T47D (cell line): ENCODE data around the gene HDC.

Experiments used
- DNase-seq, 2 experiments: peaks; one replicate each; pipeline versions ENCODE4 v3.0.0 to v3.0.0-alpha.2; 2011 to 2012; ENCODE audit warnings: low read depth in 1 of 2, low spot score in 1 of 2
- JUND ChIP-seq: IDR thresholded peaks from 2 replicates; pipeline ENCODE4 v1.6.1; 2012; ENCODE audit warnings: low read depth
- in situ Hi-C: cut with HindIII; loops from 2 replicates; pipeline ENCODE4 v1.10.0; 2016; ENCODE audit warnings: low sequenced_read_pairs, low pct_unique_long_range_greater_than_20kb

HDC gene

GRCh38 chr15:50267577-50267976, 2.1 kb upstream of the HDC start:
- in situ Hi-C loops, result no loop called here
- no peak for TF ChIP-seq JUND
- DNase-seq, result no peak

DNA sequence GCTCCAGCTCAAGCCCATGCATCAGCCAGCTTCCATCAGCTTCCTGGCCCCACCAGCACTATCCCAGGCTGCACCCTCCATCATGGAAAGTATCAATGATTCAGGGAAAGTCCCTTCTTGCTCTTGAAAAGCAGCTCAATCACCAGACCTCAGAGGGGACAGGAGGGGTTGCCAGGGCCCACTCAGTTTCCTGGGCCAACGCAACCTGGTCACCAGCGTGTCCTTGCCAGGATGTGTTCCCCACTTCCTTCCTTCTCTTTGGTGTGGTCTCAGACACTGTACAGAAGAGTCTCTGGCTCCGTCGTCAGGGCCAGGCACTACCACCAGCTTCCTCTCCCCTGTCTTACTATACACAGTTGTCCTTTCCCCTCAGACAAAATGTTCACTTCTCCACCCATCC, 3.0 kb downstream of the HDC start:
- in situ Hi-C loops, result no loop called here
- TF ChIP-seq JUND, result no peak
- no peak for DNase-seq

DNA sequence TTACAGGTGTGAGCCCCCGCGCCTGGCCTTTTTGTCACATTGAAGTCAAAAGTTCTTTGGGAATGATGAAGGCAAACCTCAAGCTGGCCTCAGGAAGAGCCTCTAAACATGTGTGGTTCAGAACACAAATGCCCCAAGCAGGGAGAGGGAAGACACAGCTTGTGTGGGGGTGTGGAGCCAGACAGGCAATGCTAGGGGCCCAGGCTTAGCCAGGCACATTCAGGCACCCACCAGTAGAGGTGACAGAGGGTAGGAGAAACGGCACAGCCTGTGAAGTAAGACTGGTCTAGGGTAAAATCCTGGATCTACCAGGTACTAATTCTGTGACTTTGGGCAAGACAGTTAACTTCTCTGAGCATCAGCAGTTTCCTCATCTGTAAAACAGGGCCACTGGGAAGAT, 3.5 kb downstream of the HDC start:
- in situ Hi-C loops, result no loop called here
- TF ChIP-seq JUND, result no peak
- no peak for DNase-seq

DNA sequence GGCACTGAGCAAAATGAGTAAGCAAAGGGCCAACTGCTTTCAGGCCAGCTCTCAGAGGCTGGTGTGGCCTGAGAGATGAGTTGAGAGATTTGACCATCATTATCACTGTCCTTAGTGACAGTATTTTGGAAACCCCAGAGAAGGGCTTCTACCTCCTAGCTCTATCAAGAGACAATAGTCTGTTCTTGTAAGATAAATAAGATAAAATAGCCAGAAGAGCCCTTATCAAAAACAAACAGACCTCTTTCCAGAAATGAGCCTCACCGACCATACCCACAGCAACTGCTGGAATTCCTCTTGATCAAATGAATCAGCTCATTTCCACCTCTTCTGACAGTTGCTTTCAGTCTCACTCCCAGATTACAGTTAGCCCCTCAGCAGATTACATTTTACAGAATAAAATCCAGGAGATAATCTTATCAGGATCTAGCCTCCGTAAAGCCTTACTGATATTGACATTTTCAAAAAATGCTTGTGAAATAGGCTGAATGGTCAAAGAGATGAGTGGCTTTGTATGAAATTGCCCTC, 4.5 kb downstream of the HDC start:
- in situ Hi-C loops, result no loop called here
- TF ChIP-seq JUND, result no peak
- DNase-seq, result no peak

DNA sequence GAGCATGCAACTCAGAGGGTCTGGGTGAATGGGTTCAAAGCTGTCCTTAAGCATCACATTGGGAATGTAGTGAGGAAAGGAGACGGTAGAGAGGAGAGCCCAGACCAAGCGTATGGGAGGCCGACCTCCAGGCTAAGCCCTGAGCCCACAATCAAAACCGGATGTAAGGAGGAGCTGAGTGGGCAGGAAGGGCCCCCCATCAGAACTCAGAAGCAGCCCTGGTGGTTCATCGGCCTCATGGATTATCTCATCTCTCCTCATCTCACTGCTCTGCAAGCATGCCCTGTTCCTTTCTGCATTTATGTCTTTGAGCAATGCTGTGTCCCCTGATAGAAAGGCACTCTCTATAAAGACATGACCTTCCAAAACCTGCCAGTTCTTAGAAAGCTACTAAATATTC, 6.2 kb downstream of the HDC start:
- DNase-seq, result no peak
- no peak for TF ChIP-seq JUND
- in situ Hi-C loops, result no loop called here

GRCh38 chr15:50257924-50258323, 7.6 kb downstream of the HDC start:
- no peak for TF ChIP-seq JUND
- in situ Hi-C loops, result no loop called here
- DNase-seq, result no peak

DNA sequence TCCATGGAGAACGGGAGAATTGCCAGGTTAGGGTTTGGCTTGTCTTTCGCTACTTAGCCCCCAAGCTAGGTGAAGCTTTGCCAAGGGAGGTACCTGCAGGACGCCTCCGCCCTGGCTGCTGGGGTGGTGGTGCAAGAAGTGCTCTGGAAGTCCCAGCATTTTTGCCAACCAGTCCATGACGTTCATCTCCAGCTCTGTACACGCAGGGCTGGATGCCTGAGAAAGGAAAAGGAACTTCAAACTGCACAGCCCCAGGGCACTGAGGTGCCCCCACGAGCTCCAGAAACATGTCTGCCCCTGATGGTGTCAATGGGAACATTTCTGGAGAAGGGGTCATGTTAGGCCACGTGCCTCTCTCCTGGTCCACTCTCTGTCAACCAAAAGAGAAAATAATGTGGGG, 8.2 kb downstream of the HDC start:
- in situ Hi-C loops, result no loop called here
- TF ChIP-seq JUND, result no peak
- no peak for DNase-seq

GRCh38 chr15:50256188-50257041, 9.1 kb downstream of the HDC start:
- TF ChIP-seq JUND, result no peak
- DNase-seq, result peak in 1 of 2 experiments; percentile 19
- in situ Hi-C loops, result no loop called here

DNA sequence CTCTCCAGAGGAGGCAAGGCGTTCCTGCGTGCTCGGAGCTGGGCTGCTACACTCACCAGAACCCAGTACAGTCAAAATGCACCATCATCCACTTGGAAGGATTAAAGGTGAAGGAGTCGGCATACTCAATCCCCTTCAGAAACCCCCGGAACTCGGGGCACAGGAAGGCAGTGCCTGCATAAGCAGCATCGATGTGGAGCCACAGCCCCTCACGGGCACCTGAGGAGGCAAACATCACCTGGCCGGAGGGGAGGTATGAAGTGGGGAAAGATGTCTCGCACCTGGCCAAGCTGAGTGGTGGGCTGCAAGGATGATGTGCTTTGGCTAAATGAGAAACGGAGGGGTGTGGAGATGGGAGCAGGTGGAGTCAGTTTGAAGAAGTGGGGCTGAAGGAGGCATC, 13.0 kb downstream of the HDC start:
- no peak for DNase-seq
- TF ChIP-seq JUND, result no peak
- in situ Hi-C loops, result no loop called here

DNA sequence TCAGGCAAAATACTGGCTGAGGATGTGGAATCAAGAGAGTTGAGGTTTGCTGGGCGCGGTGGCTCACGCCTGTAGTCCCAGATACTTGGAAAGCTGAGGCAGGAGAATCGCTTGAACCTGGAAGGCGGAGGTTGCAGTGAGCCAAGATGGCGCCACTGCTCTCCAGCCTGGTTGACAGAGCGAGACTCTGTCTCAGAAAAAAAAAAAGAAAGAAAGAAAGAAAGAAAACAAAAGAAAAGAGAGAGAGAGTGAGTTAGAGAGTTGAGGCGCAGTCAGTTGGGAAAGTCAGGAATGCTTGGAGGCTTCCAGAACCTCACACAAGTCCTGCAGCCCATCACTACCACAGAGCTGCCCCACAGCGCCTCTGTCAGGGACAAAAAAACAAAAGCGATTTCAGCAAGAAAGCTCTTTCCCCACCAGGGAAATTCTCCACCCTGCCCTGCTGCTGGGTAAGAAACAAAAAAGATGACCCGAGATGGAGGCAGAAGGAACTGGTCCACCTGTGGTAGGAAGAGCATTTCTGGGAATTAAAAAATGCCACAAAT, 13.8 kb downstream of the HDC start:
- in situ Hi-C loops, result no loop called here
- peak in 1 of 2 experiments; percentile 26 for DNase-seq
- no peak for TF ChIP-seq JUND

DNA sequence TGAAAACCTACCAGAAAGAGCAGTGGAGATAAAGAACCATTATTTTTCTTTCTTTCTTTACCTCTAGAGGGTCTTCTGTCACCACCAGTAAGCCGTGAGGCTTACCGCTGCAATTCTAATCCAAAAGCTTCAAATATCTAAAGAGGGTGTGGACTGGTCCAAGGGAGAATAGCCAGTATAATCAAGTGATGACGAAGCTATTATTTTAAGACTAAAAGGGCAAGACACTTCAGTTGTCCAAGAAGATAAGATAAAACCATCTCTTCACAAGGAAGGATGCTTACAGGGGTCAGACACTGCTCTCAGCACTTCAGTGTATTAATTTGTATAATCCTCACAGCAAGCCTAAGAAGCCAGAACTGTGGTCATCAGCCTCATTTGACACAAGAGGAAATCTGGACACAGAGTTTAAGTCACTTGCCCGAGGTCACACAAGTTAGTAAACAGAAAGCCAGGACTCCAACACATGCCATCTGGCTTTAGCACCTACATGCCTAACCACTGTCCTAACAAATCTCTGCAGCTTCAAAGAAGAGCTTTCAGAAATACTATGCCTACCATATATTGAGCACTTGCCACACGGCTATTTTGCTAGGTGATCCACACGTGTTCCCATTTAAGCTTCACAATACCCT, 14.6 kb downstream of the HDC start:
- TF ChIP-seq JUND, result no peak
- no peak for DNase-seq
- in situ Hi-C loops, result no loop called here

DNA sequence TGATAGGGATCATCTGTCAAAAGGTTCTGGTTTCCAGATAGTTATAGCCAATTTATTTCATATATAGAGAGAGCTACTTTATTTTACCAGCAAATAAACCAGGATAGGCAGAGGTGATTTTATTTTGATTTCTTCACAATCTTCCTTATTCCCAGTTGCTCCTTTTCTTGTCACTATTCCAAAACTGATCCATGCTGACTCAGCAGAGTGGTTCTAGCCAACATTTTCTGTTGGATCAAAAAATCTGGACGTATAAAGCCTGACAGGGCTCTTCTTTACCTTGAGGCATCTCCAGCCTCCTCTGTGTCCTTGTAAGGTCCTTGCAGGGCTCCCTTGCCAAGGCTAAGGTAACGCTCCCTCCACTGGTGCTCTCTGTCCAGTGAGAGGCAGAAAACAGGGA, 15.8 kb downstream of the HDC start:
- in situ Hi-C loops, result no loop called here
- no peak for DNase-seq
- no peak for TF ChIP-seq JUND

DNA sequence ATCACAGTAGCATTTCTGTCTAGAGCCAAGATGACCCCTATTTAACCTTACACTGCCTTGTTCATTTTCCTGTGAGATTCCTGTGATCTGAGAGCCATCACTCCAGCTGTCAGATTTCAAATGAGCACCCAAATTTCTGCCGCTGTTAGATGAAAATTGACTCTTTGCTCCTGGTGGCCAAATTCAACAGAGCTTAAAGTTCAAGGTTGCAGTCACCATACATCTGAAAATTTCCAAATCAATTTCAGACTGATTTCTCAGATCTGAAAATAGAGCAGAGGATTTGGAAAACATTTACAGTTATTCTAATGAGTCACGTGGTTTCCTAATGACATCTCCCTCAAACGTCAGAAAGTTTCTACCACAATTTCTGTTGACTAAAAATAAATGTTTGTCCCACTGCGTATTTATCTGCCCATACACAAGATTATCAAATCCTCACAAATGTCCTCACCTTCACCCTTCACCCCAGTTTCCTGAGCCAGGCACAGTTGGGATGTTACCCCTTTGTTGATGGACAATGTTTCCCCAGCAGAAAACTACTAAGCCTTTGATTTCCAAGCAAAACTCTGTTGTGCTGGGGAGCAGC, 16.4 kb downstream of the HDC start:
- DNase-seq, result no peak
- no peak for TF ChIP-seq JUND
- in situ Hi-C loops, result no loop called here
